Pancreas (tissue), 10 donors: ENCODE data around the gene RMI1. TPM values are rescaled to one million over a fixed set of nuclear protein-coding genes. Genes with fewer than 3 reads are reported as not detected.

Experiments used
- ATAC-seq, 4 donors: fragments of 200-7000 bp; cut with Tn5 transposase; one replicate each; pipeline versions ENCODE4 v1.8.0 to v1.9.1; 2020; ENCODE audit warnings: mild to moderate bottlenecking in 4 of 4, moderate library complexity in 4 of 4
- DNase-seq, 6 donors: peaks; one replicate each; pipeline ENCODE4 v3.0.0-alpha.2; 2020
- FAIRE-seq: peaks from 2 replicates; lab custom pipeline; 2012; peaks lifted over from hg19 to GRCh38; lab: Jason Lieb, UNC
- H3K27ac ChIP-seq, 4 donors: fragments of 200-600 bp; sonication (generic); 1 replicate in 3 of 4; 2 replicates in 1 of 4; pipeline versions ENCODE4 v1.5.0 to v1.8.0; 2020
- H3K27me3 ChIP-seq, 4 donors: fragments of 200-600 bp; one replicate each; pipeline ENCODE4 v1.8.0; 2021
- H3K36me3 ChIP-seq, 3 donors: fragments of 200-600 bp; sonication (generic) in 1 of 3; one replicate each; pipeline versions ENCODE4 v1.5.0 to v1.8.0; 2020 to 2021
- H3K4me1 ChIP-seq, 3 donors: fragments of 200-600 bp; one replicate each; pipeline ENCODE4 v1.8.0; 2021
- H3K4me3 ChIP-seq, 4 donors: fragments of 200-600 bp; sonication (generic) in 2 of 4; one replicate each; pipeline versions ENCODE4 v1.5.0 to v1.8.0; 2020 to 2021
- H3K9me3 ChIP-seq, 4 donors: fragments of 200-600 bp; one replicate each; pipeline ENCODE4 v1.8.0; 2021
- WGBS, 2 donors: extraction: QIAGEN DNeasy Blood & Tissue Kit; methylation state at CpG; one replicate each; pipeline ENCODE4 v1.1.7; 2013; 5-methylcytosine and 5-hydroxymethylcytosine counted together
- intact Hi-C, 3 donors: fragments of 100-400 bp; cut with DNase I; formaldehyde crosslinking; loops; one replicate each; pipeline versions ENCODE4 v1.11.1 to v1.14.2; 2022
- polyA plus RNA-seq, 2 donors: library from polyadenylated mRNA; stranded (reverse); fragments of 200-250 nt; gene quantifications; one replicate each; pipeline ENCODE4 v1.2.3, GENCODE V29; 2013
- total RNA-seq, 6 donors: library from RNA; stranded (reverse); fragmentation: NEBNext Ultra II Directional in 4 of 6; extraction: Animal tissue kit (Norgen Biotek cat#: 25700) in 4 of 6; gene quantifications; one replicate each; pipeline versions ENCODE4 v1.2.1 to v1.2.4, GENCODE V29; 2021 to 2023
- TF ChIP-seq, protein P1 (sequence below), 4 donors: fragments of 200-600 bp; sonication (generic) in 3 of 4; IDR thresholded peaks; one replicate each; pipeline versions ENCODE4 v1.5.0 to v1.8.0; 2021; ENCODE audit warnings: antibody characterized with exemption in 4 of 4
- donor health status: healthy with polysubstance abuse.
- donor health status: DM: no; HTN: no; CAD: no; lungs with moderate emphysema.
- donor health status: DM: no; HTN: no; CAD: no.
- donor health status: control.
- donor health status: control.
- donor health status: Bipolar disorder and iron deficiency.
- donor health status: DM: yes; HTN: yes; CAD: no.
- donor health status: DM: no; HTN: no; CAD: no.
- donor health status: DM: no; HTN: no; CAD: no.
- donor health status: DM: yes; HTN: yes; CAD: no.

Gene RMI1
- total and polyA plus RNA-seq, 8 donors, result 1.6 to 5.6 (median 4.0) TPM

- no peaks in the 10 kb centered on the region for H3K9me3 ChIP-seq
- H3K4me3 ChIP-seq, result no peak overlapping the region
- H3K27me3 ChIP-seq, result no peaks in the 10 kb centered on the region
- DNase-seq (no peak), ATAC-seq (no peak), FAIRE-seq (no peak)
- H3K4me1 ChIP-seq, result peaks cover 15 to 20% (median 19%) of the 10 kb centered on the region in 3 donors
- intact Hi-C loops, result no loop called here
- TF ChIP-seq, protein P1, sequence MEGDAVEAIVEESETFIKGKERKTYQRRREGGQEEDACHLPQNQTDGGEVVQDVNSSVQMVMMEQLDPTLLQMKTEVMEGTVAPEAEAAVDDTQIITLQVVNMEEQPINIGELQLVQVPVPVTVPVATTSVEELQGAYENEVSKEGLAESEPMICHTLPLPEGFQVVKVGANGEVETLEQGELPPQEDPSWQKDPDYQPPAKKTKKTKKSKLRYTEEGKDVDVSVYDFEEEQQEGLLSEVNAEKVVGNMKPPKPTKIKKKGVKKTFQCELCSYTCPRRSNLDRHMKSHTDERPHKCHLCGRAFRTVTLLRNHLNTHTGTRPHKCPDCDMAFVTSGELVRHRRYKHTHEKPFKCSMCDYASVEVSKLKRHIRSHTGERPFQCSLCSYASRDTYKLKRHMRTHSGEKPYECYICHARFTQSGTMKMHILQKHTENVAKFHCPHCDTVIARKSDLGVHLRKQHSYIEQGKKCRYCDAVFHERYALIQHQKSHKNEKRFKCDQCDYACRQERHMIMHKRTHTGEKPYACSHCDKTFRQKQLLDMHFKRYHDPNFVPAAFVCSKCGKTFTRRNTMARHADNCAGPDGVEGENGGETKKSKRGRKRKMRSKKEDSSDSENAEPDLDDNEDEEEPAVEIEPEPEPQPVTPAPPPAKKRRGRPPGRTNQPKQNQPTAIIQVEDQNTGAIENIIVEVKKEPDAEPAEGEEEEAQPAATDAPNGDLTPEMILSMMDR (IDR thresholded peaks at IDR 0.05), result no peak
- 93 to 97% methylated on average over 4 of the region's 4 CpGs for WGBS, 2 donors
- peaks cover 0 to 5% (median 0%) of the 10 kb centered on the region in 3 donors for H3K36me3 ChIP-seq
- H3K27ac ChIP-seq, result no peak overlapping the region
Measured at GRCh38 chr9:83996126-83996525, 15.5 kb downstream of the RMI1 start.

DNA sequence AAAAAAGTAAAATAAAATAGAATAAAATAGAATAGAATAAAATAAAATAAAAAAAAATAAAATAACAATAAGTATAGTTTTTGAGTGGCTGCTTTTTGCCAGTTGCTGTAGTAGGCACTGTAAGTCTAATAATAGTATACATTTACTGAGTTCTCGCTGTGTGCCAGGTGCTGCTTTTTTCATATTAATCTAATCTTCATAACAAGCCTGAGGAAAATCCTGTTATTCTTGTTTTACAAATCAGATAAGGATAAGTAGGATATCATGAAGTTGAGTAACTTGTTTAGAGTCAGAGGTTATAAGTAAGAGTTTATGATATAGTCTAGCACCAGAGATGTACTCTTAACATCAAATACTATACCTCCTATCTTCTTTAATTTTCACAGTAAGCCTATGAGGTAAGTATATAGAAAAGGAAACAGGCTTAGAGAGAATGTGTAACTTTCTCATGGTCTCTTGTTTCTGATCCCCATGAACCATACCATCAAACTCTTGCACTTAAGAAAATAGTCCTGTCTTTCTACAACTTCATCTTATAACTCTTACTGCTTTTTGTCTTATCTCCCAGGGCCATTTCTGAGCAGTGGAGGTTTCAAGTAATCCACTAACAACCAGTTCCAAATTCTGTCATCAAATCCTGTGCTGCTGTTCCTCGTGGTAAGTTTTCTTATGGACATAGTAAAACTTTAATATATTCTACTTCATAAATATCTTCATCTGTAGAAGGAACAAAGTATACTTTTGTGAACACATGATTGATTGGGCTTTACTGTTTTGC is 18.7 kb downstream of the RMI1 start:
- peaks cover 6 to 9% (median 8%) of the 10 kb centered on the region in 3 donors for H3K4me1 ChIP-seq
- no peaks in the 10 kb centered on the region for H3K9me3 ChIP-seq
- no peak for FAIRE-seq
- TF ChIP-seq, protein P1 (IDR thresholded peaks at IDR 0.05), result no peak
- DNase-seq, result no peak
- no peak overlapping the region for H3K4me3 ChIP-seq
- no peaks in the 10 kb centered on the region for H3K27me3 ChIP-seq
- WGBS, 2 donors, result 25 to 26% methylated on average over 2 of the region's 2 CpGs
- peaks cover 0 to 6% (median 0%) of the 10 kb centered on the region in 3 donors for H3K36me3 ChIP-seq
- peak in 3 of 4 donors; percentile 34 to 67 (median 57) for ATAC-seq
- intact Hi-C loops, result no loop called here
- no peak overlapping the region for H3K27ac ChIP-seq

GRCh38 chr9:84000186-84000585 is 19.6 kb downstream of the RMI1 start:
- peaks cover 6 to 9% (median 8%) of the 10 kb centered on the region in 3 donors for H3K4me1 ChIP-seq
- no peaks in the 10 kb centered on the region for H3K9me3 ChIP-seq
- no peak overlapping the region for H3K4me3 ChIP-seq
- intact Hi-C loops, result no loop called here
- FAIRE-seq (no peak), ATAC-seq (no peak), DNase-seq (no peak)
- whole genome bisulfite sequencing, 2 donors, result 86 to 89% methylated on average over 3 of the region's 3 CpGs
- TF ChIP-seq, protein P1 (IDR thresholded peaks at IDR 0.05), result no peak
- peaks cover 0 to 6% (median 0%) of the 10 kb centered on the region in 3 donors for H3K36me3 ChIP-seq
- no peak overlapping the region for H3K27ac ChIP-seq
- H3K27me3 ChIP-seq, result no peaks in the 10 kb centered on the region

DNA sequence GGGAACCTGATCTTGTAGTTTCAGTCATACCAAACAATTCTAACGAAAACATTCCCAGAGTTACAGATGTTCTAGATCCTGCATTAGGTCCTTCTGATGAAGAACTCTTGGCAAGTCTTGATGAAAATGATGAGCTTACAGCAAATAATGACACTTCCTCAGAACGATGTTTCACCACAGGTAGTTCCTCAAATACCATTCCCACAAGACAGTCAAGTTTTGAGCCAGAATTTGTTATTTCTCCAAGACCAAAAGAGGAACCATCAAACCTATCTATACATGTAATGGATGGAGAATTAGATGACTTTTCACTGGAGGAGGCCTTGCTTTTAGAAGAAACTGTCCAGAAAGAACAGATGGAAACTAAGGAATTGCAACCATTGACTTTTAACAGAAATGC is 21.0 kb downstream of the RMI1 start:
- H3K4me1 ChIP-seq, result peaks cover 6 to 9% (median 8%) of the 10 kb centered on the region in 3 donors
- no peak overlapping the region for H3K27ac ChIP-seq
- intact Hi-C loops, result no loop called here
- no peaks in the 10 kb centered on the region for H3K27me3 ChIP-seq
- WGBS, 2 donors, result 80 to 89% methylated on average over 2 of the region's 2 CpGs
- no peak for FAIRE-seq
- no peak for DNase-seq
- no peaks in the 10 kb centered on the region for H3K9me3 ChIP-seq
- peaks cover 0 to 6% (median 0%) of the 10 kb centered on the region in 3 donors for H3K36me3 ChIP-seq
- TF ChIP-seq, protein P1 (IDR thresholded peaks at IDR 0.05), result no peak
- H3K4me3 ChIP-seq, result no peak overlapping the region
- ATAC-seq, result no peak

- no peaks in the 10 kb centered on the region for H3K27me3 ChIP-seq
- no peaks in the 10 kb centered on the region for H3K9me3 ChIP-seq
- H3K4me1 ChIP-seq, result peaks cover 6 to 9% (median 8%) of the 10 kb centered on the region in 3 donors
- no peak overlapping the region for H3K27ac ChIP-seq
- no peak for DNase-seq
- TF ChIP-seq, protein P1 (IDR thresholded peaks at IDR 0.05), result no peak
- intact Hi-C loops, result no loop called here
- peak in 1 of 4 donors; percentile 61 for ATAC-seq
- H3K36me3 ChIP-seq, result peaks cover 0 to 6% (median 0%) of the 10 kb centered on the region in 3 donors
- no peak for FAIRE-seq
- H3K4me3 ChIP-seq, result no peak overlapping the region
Measured at GRCh38 chr9:84002344-84002743, 21.7 kb downstream of the RMI1 start.
